ENCODE results near the gene ETFBKMT.

- no peak for TF ChIP-seq CTCF (conservative IDR thresholded peaks at IDR 0.05)
- TF ChIP-seq EZH2 (IDR thresholded peaks at IDR 0.05; ENCODE audit: low read depth) = no peak
These were observed 26.0 kb upstream of the ETFBKMT start for GRCh38 chr12:31633464-31633863.
